IMR-90 (cell line): Measurements from ENCODE around the gene ANKH.

Experiments used
- CEBPB ChIP-seq: IDR thresholded peaks from 2 replicates; pipeline ENCODE4 v1.6.1; 2012; ENCODE audit warnings: low read depth, low read length, improper control_type of control experiment
- MAZ ChIP-seq: IDR thresholded peaks from 2 replicates; pipeline ENCODE4 v1.6.1; 2012; ENCODE audit warnings: low read depth, mild to moderate bottlenecking, low read length, improper control_type of control experiment, moderate library complexity, borderline replicate concordance
- MXI1 ChIP-seq: IDR thresholded peaks from 2 replicates; pipeline ENCODE4 v1.6.1; 2012; ENCODE audit warnings: low read depth, mild to moderate bottlenecking, low read length, moderate library complexity, borderline replicate concordance
- NFE2L2 ChIP-seq: fragments of 150-350 bp; IDR thresholded peaks from 2 replicates; pipeline ENCODE4 v1.6.1; 2016; ENCODE audit warnings: low read depth, mild to moderate bottlenecking, low read length
- POLR2A ChIP-seq: IDR thresholded peaks from 2 replicates; pipeline ENCODE4 v1.6.1; 2012; ENCODE audit warnings: mild to moderate bottlenecking, low read depth, low read length
- RAD21 ChIP-seq: IDR thresholded peaks from 2 replicates; pipeline ENCODE4 v1.6.1; 2012; ENCODE audit warnings: low read length, improper control_type of control experiment
- RCOR1 ChIP-seq: IDR thresholded peaks from 2 replicates; pipeline ENCODE4 v1.6.1; 2012; ENCODE audit warnings: mild to moderate bottlenecking, low read length, improper control_type of control experiment; ENCODE audit not compliant: insufficient replicate concordance
- RFX5 ChIP-seq: IDR thresholded peaks from 2 replicates; pipeline ENCODE4 v1.8.0; 2012; ENCODE audit warnings: low read depth, mild to moderate bottlenecking, low read length, moderate library complexity
- SMC3 ChIP-seq: fragments of 150-350 bp; IDR thresholded peaks from 2 replicates; pipeline ENCODE4 v1.6.1; 2016; ENCODE audit warnings: low read depth, mild to moderate bottlenecking, antibody characterized with exemption, low read length, moderate library complexity
- TF ChIP-seq, protein P1 (sequence below): fragments of 150-350 bp; IDR thresholded peaks from 2 replicates; pipeline ENCODE4 v1.6.1; 2017; ENCODE audit warnings: mild to moderate bottlenecking, antibody characterized with exemption, low read length, low read depth
- TF ChIP-seq, protein P2 (sequence below): conservative IDR thresholded peaks from 2 replicates; pipeline ENCODE4 v1.5.1; 2012; ENCODE audit warnings: mild to moderate bottlenecking, low read depth, low read length, improper control_type of control experiment

DNA sequence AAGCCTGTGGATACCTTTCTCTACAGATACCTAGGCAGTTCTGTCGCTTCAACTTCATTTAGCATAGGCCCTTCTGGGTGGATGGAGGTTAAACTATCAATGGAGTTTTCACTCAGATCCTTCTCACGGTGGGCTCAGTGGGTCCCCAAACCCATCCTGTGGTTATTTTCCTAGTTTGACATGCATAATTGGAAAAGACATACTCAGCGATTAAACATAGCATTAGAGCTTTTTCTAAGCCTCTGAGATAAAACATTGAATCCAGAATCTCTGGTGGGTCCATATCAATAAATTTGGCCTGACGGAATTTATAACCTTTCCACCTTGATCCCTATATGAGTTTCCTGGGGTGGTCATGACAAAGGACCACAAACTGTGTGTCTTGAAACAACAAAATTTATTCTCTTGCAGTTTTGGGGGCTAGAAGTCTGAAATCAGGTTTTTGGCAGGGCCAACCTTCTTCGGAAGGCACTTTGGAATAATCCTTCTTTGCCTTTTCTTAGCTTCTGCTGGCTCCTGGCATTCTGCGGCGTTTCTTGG lies 208.8 kb downstream of the ANKH start:
- TF ChIP-seq, protein P1, sequence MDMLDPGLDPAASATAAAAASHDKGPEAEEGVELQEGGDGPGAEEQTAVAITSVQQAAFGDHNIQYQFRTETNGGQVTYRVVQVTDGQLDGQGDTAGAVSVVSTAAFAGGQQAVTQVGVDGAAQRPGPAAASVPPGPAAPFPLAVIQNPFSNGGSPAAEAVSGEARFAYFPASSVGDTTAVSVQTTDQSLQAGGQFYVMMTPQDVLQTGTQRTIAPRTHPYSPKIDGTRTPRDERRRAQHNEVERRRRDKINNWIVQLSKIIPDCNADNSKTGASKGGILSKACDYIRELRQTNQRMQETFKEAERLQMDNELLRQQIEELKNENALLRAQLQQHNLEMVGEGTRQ, result no peak
- TF ChIP-seq, protein P2, sequence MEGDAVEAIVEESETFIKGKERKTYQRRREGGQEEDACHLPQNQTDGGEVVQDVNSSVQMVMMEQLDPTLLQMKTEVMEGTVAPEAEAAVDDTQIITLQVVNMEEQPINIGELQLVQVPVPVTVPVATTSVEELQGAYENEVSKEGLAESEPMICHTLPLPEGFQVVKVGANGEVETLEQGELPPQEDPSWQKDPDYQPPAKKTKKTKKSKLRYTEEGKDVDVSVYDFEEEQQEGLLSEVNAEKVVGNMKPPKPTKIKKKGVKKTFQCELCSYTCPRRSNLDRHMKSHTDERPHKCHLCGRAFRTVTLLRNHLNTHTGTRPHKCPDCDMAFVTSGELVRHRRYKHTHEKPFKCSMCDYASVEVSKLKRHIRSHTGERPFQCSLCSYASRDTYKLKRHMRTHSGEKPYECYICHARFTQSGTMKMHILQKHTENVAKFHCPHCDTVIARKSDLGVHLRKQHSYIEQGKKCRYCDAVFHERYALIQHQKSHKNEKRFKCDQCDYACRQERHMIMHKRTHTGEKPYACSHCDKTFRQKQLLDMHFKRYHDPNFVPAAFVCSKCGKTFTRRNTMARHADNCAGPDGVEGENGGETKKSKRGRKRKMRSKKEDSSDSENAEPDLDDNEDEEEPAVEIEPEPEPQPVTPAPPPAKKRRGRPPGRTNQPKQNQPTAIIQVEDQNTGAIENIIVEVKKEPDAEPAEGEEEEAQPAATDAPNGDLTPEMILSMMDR, result no peak
- TF ChIP-seq POLR2A (no peak), CEBPB (no peak), SMC3 (no peak), RAD21 (no peak), RFX5 (no peak), MXI1 (no peak), NFE2L2 (no peak), RCOR1 (no peak), MAZ (no peak)
